Measurements from ENCODE around the gene INO80. TPM values are rescaled to one million over a fixed set of nuclear protein-coding genes. Genes with fewer than 3 reads are reported as not detected.

Gene INO80
- total and polyA plus RNA-seq, 2 donors = 7.6 to 12.9 TPM

- H3K4me1 ChIP-seq (ENCODE audit: control insufficient read depth in 2 of 2, insufficient read depth in 2 of 2, low read length in 2 of 2) = peaks cover 0 to 4% of the 10 kb centered on the region in 2 donors
- no peaks in the 10 kb centered on the region for H3K9me3 ChIP-seq (ENCODE audit: control insufficient read depth in 2 of 2, insufficient read depth in 1 of 2, low read length in 1 of 2)
- no peak overlapping the region for H3K27ac ChIP-seq (ENCODE audit: low read depth in 1 of 2, low read length in 1 of 2)
- WGBS = 0% methylated on average over 1 of the region's 1 CpG
- H3K36me3 ChIP-seq (ENCODE audit: control insufficient read depth in 2 of 2, insufficient read depth in 2 of 2, low read length in 1 of 2) = peaks cover 39 to 64% of the 10 kb centered on the region in 2 donors
- DNase-seq (ENCODE audit: low read depth in 6 of 9, low spot score in 9 of 9) = no peak
- H3K27me3 ChIP-seq (ENCODE audit: control insufficient read depth in 2 of 2, insufficient read depth in 1 of 2, low read length in 1 of 2) = no peaks in the 10 kb centered on the region
- no peak overlapping the region for H3K4me3 ChIP-seq (ENCODE audit: low read length in 2 of 2)
These were observed 125.3 kb downstream of the INO80 start for GRCh38 chr15:40990789-40991188.

DNA sequence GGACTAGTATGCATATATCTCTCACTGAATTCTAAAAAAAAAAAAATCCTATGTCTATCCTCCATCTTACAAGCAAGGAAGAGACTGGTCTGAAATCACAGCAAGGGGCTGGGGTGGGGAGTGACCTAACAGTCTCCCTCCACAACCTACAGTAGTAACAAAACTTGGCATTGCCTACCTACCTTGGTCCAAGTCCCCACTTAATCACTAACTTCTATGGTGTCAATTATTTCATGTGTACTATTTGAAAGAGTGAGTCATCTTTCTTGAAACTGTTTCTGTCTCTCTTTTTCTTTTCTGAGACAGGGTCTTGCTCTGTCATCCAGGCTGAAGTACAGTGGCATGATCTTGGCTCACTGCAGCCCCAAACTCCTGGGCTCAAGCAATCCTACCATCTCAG, 126.0 kb downstream of the INO80 start:
- H3K36me3 ChIP-seq (ENCODE audit: control insufficient read depth in 2 of 2, insufficient read depth in 2 of 2, low read length in 1 of 2) = peaks cover 43 to 64% of the 10 kb centered on the region in 2 donors
- no peaks in the 10 kb centered on the region for H3K27me3 ChIP-seq (ENCODE audit: control insufficient read depth in 2 of 2, insufficient read depth in 1 of 2, low read length in 1 of 2)
- no peaks in the 10 kb centered on the region for H3K9me3 ChIP-seq (ENCODE audit: control insufficient read depth in 2 of 2, insufficient read depth in 1 of 2, low read length in 1 of 2)
- DNase-seq (ENCODE audit: low read depth in 6 of 9, low spot score in 9 of 9) = no peak
- peaks cover 0 to 4% of the 10 kb centered on the region in 2 donors for H3K4me1 ChIP-seq (ENCODE audit: control insufficient read depth in 2 of 2, insufficient read depth in 2 of 2, low read length in 2 of 2)
- H3K4me3 ChIP-seq (ENCODE audit: low read length in 2 of 2) = no peak overlapping the region
- H3K27ac ChIP-seq (ENCODE audit: low read depth in 1 of 2, low read length in 1 of 2) = no peak overlapping the region

GRCh38 chr15:40988156-40988555, 127.9 kb downstream of the INO80 start:
- peaks cover 0 to 4% of the 10 kb centered on the region in 2 donors for H3K4me1 ChIP-seq (ENCODE audit: control insufficient read depth in 2 of 2, insufficient read depth in 2 of 2, low read length in 2 of 2)
- H3K27ac ChIP-seq (ENCODE audit: low read depth in 1 of 2, low read length in 1 of 2) = no peak overlapping the region
- H3K4me3 ChIP-seq (ENCODE audit: low read length in 2 of 2) = no peak overlapping the region
- no peak for DNase-seq (ENCODE audit: low read depth in 6 of 9, low spot score in 9 of 9)
- H3K9me3 ChIP-seq (ENCODE audit: control insufficient read depth in 2 of 2, insufficient read depth in 1 of 2, low read length in 1 of 2) = no peaks in the 10 kb centered on the region
- WGBS = 97% methylated on average over 4 of the region's 4 CpGs
- no peaks in the 10 kb centered on the region for H3K27me3 ChIP-seq (ENCODE audit: control insufficient read depth in 2 of 2, insufficient read depth in 1 of 2, low read length in 1 of 2)
- H3K36me3 ChIP-seq (ENCODE audit: control insufficient read depth in 2 of 2, insufficient read depth in 2 of 2, low read length in 1 of 2) = peaks cover 53 to 72% of the 10 kb centered on the region in 2 donors

- H3K27me3 ChIP-seq (ENCODE audit: control insufficient read depth in 2 of 2, insufficient read depth in 1 of 2, low read length in 1 of 2) = no peaks in the 10 kb centered on the region
- 99% methylated on average over 7 of the region's 7 CpGs for WGBS
- H3K4me3 ChIP-seq (ENCODE audit: low read length in 2 of 2) = no peak overlapping the region
- H3K27ac ChIP-seq (ENCODE audit: low read depth in 1 of 2, low read length in 1 of 2) = no peak overlapping the region
- DNase-seq (ENCODE audit: low read depth in 6 of 9, low spot score in 9 of 9) = no peak
- no peaks in the 10 kb centered on the region for H3K4me1 ChIP-seq (ENCODE audit: control insufficient read depth in 2 of 2, insufficient read depth in 2 of 2, low read length in 2 of 2)
- peaks cover 62 to 81% of the 10 kb centered on the region in 2 donors for H3K36me3 ChIP-seq (ENCODE audit: control insufficient read depth in 2 of 2, insufficient read depth in 2 of 2, low read length in 1 of 2)
- H3K9me3 ChIP-seq (ENCODE audit: control insufficient read depth in 2 of 2, insufficient read depth in 1 of 2, low read length in 1 of 2) = no peaks in the 10 kb centered on the region
These were observed 129.3 kb downstream of the INO80 start for GRCh38 chr15:40986820-40987219.

DNA sequence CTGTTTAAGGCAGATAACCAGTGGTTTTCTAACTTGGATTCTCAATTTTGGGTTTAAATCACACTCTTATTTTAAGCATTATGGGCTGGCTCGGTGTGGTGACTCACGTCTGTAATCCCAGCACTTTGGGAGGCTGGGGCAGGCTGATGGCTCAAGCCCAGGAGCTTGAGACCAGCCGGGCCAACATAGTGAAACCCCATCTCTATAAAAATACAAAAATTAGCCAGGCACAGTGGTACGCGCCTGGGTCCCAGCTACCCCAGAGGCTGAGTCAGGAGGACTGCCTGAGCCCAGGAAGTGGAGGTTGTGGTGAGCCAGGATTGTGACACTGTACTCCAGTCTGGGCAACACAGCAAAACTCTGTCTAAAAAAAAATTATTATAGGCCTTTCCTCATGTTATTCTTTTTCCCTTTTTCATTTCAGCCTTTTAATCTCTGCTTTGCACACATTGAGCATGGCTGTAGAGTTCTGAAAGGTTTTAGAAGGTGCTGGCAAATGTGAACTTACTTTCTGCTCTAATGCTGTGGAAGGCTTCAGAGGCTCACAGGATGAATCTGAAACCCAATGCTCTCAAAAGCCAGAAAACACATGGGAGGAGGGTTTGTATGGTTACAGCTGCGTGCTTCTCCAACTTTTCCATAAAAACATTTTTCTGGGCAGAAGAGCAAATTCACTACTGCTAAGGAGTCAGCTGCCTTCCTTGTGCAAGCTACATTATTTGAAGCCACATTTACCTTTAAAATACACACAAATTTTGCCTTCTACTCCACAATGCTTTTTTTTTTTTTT, 130.3 kb downstream of the INO80 start:
- H3K9me3 ChIP-seq (ENCODE audit: control insufficient read depth in 2 of 2, insufficient read depth in 1 of 2, low read length in 1 of 2) = no peaks in the 10 kb centered on the region
- H3K27ac ChIP-seq (ENCODE audit: low read depth in 1 of 2, low read length in 1 of 2) = peak overlapping the region in 1 of 2 donors; percentile 47
- WGBS = 97% methylated on average over 6 of the region's 6 CpGs
- no peaks in the 10 kb centered on the region for H3K4me1 ChIP-seq (ENCODE audit: control insufficient read depth in 2 of 2, insufficient read depth in 2 of 2, low read length in 2 of 2)
- DNase-seq (ENCODE audit: low read depth in 6 of 9, low spot score in 9 of 9) = no peak
- no peaks in the 10 kb centered on the region for H3K27me3 ChIP-seq (ENCODE audit: control insufficient read depth in 2 of 2, insufficient read depth in 1 of 2, low read length in 1 of 2)
- H3K36me3 ChIP-seq (ENCODE audit: control insufficient read depth in 2 of 2, insufficient read depth in 2 of 2, low read length in 1 of 2) = peaks cover 73 to 85% of the 10 kb centered on the region in 2 donors
- no peak overlapping the region for H3K4me3 ChIP-seq (ENCODE audit: low read length in 2 of 2)

- H3K4me3 ChIP-seq (ENCODE audit: low read length in 2 of 2) = no peak overlapping the region
- H3K9me3 ChIP-seq (ENCODE audit: control insufficient read depth in 2 of 2, insufficient read depth in 1 of 2, low read length in 1 of 2) = no peaks in the 10 kb centered on the region
- DNase-seq (ENCODE audit: low read depth in 6 of 9, low spot score in 9 of 9) = no peak
- no peaks in the 10 kb centered on the region for H3K4me1 ChIP-seq (ENCODE audit: control insufficient read depth in 2 of 2, insufficient read depth in 2 of 2, low read length in 2 of 2)
- WGBS = 99% methylated on average over 4 of the region's 4 CpGs
- peaks cover 75 to 88% of the 10 kb centered on the region in 2 donors for H3K36me3 ChIP-seq (ENCODE audit: control insufficient read depth in 2 of 2, insufficient read depth in 2 of 2, low read length in 1 of 2)
- H3K27me3 ChIP-seq (ENCODE audit: control insufficient read depth in 2 of 2, insufficient read depth in 1 of 2, low read length in 1 of 2) = no peaks in the 10 kb centered on the region
- H3K27ac ChIP-seq (ENCODE audit: low read depth in 1 of 2, low read length in 1 of 2) = no peak overlapping the region
These were observed 131.1 kb downstream of the INO80 start for GRCh38 chr15:40984964-40985363.

GRCh38 chr15:40984406-40984805, 131.7 kb downstream of the INO80 start:
- 97% methylated on average over 5 of the region's 5 CpGs for WGBS
- Histone ChIP-seq H3K4me1 (ENCODE audit: control insufficient read depth in 2 of 2, insufficient read depth in 2 of 2, low read length in 2 of 2) (no peaks in the 10 kb centered on the region), H3K36me3 (ENCODE audit: control insufficient read depth in 2 of 2, insufficient read depth in 2 of 2, low read length in 1 of 2) (peaks cover 80 to 88% of the 10 kb centered on the region in 2 donors), H3K4me3 (ENCODE audit: low read length in 2 of 2) (no peak overlapping the region), H3K27me3 (ENCODE audit: control insufficient read depth in 2 of 2, insufficient read depth in 1 of 2, low read length in 1 of 2) (no peaks in the 10 kb centered on the region), H3K27ac (ENCODE audit: low read depth in 1 of 2, low read length in 1 of 2) (no peak overlapping the region), H3K9me3 (ENCODE audit: control insufficient read depth in 2 of 2, insufficient read depth in 1 of 2, low read length in 1 of 2) (no peaks in the 10 kb centered on the region)
- no peak for DNase-seq (ENCODE audit: low read depth in 6 of 9, low spot score in 9 of 9)

GRCh38 chr15:40982855-40983254, 133.2 kb downstream of the INO80 start:
- DNase-seq (ENCODE audit: low read depth in 6 of 9, low spot score in 9 of 9) = no peak
- Histone ChIP-seq H3K4me3 (ENCODE audit: low read length in 2 of 2) (no peak overlapping the region), H3K36me3 (ENCODE audit: control insufficient read depth in 2 of 2, insufficient read depth in 2 of 2, low read length in 1 of 2) (peaks cover 95% of the 10 kb centered on the region in 2 donors), H3K27me3 (ENCODE audit: control insufficient read depth in 2 of 2, insufficient read depth in 1 of 2, low read length in 1 of 2) (no peaks in the 10 kb centered on the region), H3K27ac (ENCODE audit: low read depth in 1 of 2, low read length in 1 of 2) (no peak overlapping the region), H3K9me3 (ENCODE audit: control insufficient read depth in 2 of 2, insufficient read depth in 1 of 2, low read length in 1 of 2) (no peaks in the 10 kb centered on the region), H3K4me1 (ENCODE audit: control insufficient read depth in 2 of 2, insufficient read depth in 2 of 2, low read length in 2 of 2) (no peaks in the 10 kb centered on the region)
- WGBS = 96% methylated on average over 13 of the region's 13 CpGs

DNA sequence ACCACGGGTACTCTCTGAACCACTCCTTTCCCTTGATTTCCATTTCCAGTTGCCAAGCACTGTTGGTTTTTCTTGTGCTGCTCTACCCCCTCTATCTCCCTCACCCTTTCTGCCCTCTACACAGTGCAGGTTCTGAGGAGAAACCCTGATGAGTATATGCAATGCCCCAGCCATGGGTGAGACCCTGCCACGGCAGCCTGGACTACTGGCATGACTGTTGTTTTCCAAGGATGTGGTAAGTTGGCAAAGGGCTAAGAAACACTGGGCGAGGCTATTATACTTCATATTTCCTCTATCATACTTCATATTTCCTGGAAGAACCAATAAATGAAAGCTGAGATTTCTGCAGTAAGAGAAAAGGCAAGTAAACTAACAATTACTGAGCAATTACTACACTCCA, 134.9 kb downstream of the INO80 start:
- Histone ChIP-seq H3K27ac (ENCODE audit: low read depth in 1 of 2, low read length in 1 of 2) (no peak overlapping the region), H3K27me3 (ENCODE audit: control insufficient read depth in 2 of 2, insufficient read depth in 1 of 2, low read length in 1 of 2) (no peaks in the 10 kb centered on the region), H3K4me3 (ENCODE audit: low read length in 2 of 2) (no peak overlapping the region), H3K36me3 (ENCODE audit: control insufficient read depth in 2 of 2, insufficient read depth in 2 of 2, low read length in 1 of 2) (peaks cover 97 to 99% of the 10 kb centered on the region in 2 donors), H3K4me1 (ENCODE audit: control insufficient read depth in 2 of 2, insufficient read depth in 2 of 2, low read length in 2 of 2) (peaks cover 0 to 5% of the 10 kb centered on the region in 2 donors), H3K9me3 (ENCODE audit: control insufficient read depth in 2 of 2, insufficient read depth in 1 of 2, low read length in 1 of 2) (no peaks in the 10 kb centered on the region)
- WGBS = 94% methylated on average over 3 of the region's 3 CpGs
- no peak for DNase-seq (ENCODE audit: low read depth in 6 of 9, low spot score in 9 of 9)
